HEK293 (cell line): Measurements from ENCODE around the gene PTGES3L.

ENCODE experiments used
- CTCF ChIA-PET: fragments of 350-600 bp; formaldehyde crosslinking; extraction: SDS; loops from one replicate; lab custom pipeline; 2021; ENCODE audit warnings: antibody characterized with exemption; lab: Yijun Ruan, JAX
- POLR2A ChIA-PET: fragments of 300-600 bp; formaldehyde crosslinking; extraction: SDS; loops from one replicate; lab custom pipeline; 2020; ENCODE audit warnings: antibody characterized with exemption, inconsistent platforms; lab: Yijun Ruan, JAX
- H3K27ac ChIP-seq: fragments of 200-500 bp; sonication (Bioruptor generic); 2 replicates; pipeline ENCODE4 v1.5.1; 2014; ENCODE audit warnings: low read depth, low read length, control low read depth, inconsistent platforms; ENCODE audit errors: extremely low read depth
- H3K36me3 ChIP-seq, 2 experiments: fragments of 200-500 bp in 1 of 2; sonication (Bioruptor generic) in 1 of 2; 1 replicate in 1 of 2; 2 replicates in 1 of 2; pipeline ENCODE4 v1.5.1; 2014 to 2017; ENCODE audit warnings: inconsistent platforms in 2 of 2, low read length in 2 of 2; ENCODE audit not compliant: control insufficient read depth in 2 of 2, insufficient read depth in 1 of 2
- H3K4me1 ChIP-seq: fragments of 200-500 bp; sonication (Bioruptor generic); 2 replicates; pipeline ENCODE4 v1.5.1; 2014; ENCODE audit warnings: mild to moderate bottlenecking, low read length, inconsistent platforms; ENCODE audit not compliant: control insufficient read depth, insufficient read depth
- H3K4me3 ChIP-seq: 2 replicates; pipeline ENCODE4 v1.5.1; 2011; ENCODE audit warnings: low read depth, mild to moderate bottlenecking, control low read depth, low read length, moderate library complexity
- H3K9me3 ChIP-seq: fragments of 200-500 bp; sonication (Bioruptor generic); 2 replicates; pipeline ENCODE4 v1.5.1; 2014; ENCODE audit warnings: low read depth, low read length, inconsistent platforms; ENCODE audit not compliant: control insufficient read depth, insufficient read depth
- BCL11B ChIP-seq: fragments of 450-650 bp; formaldehyde crosslinking; IDR thresholded peaks from 2 replicates; pipeline ENCODE4 v1.5.1; 2016; ENCODE audit warnings: low read depth, missing biosample characterization, missing genetic modification characterization
- MYNN ChIP-seq: fragments of 450-650 bp; formaldehyde crosslinking; IDR thresholded peaks from 2 replicates; pipeline ENCODE4 v1.5.1; 2016; ENCODE audit warnings: missing biosample characterization, missing genetic modification characterization, borderline replicate concordance
- RBAK ChIP-seq: fragments of 450-650 bp; formaldehyde crosslinking; IDR thresholded peaks from 2 replicates; pipeline ENCODE4 v1.5.1; 2016; ENCODE audit warnings: missing biosample characterization, missing genetic modification characterization
- SP3 ChIP-seq: fragments of 450-650 bp; formaldehyde crosslinking; IDR thresholded peaks from 2 replicates; pipeline ENCODE4 v1.5.1; 2016; ENCODE audit warnings: missing biosample characterization, missing genetic modification characterization
- ZBTB26 ChIP-seq: fragments of 450-650 bp; formaldehyde crosslinking; optimal IDR thresholded peaks from 2 replicates; pipeline ENCODE3; 2016; ENCODE audit warnings: missing biosample characterization, mild to moderate bottlenecking, missing genetic modification characterization
- ZBTB7A ChIP-seq: fragments of 450-650 bp; formaldehyde crosslinking; IDR thresholded peaks from 2 replicates; pipeline ENCODE4 v1.5.1; 2016; ENCODE audit warnings: low read depth, missing biosample characterization, missing genetic modification characterization
- ZNF140 ChIP-seq: fragments of 450-650 bp; formaldehyde crosslinking; IDR thresholded peaks from 2 replicates; pipeline ENCODE4 v1.5.1; 2016; ENCODE audit warnings: missing biosample characterization, missing genetic modification characterization
- ZNF169 ChIP-seq: fragments of 450-650 bp; formaldehyde crosslinking; IDR thresholded peaks from 2 replicates; pipeline ENCODE4 v1.5.1; 2016; ENCODE audit warnings: missing biosample characterization, missing genetic modification characterization
- ZNF18 ChIP-seq: fragments of 450-650 bp; formaldehyde crosslinking; IDR thresholded peaks from 2 replicates; pipeline ENCODE4 v1.5.1; 2016; ENCODE audit warnings: missing biosample characterization, missing genetic modification characterization
- ZNF2 ChIP-seq: fragments of 450-650 bp; formaldehyde crosslinking; IDR thresholded peaks from 2 replicates; pipeline ENCODE4 v1.5.1; 2016; ENCODE audit warnings: missing biosample characterization, missing genetic modification characterization
- ZNF302 ChIP-seq: fragments of 450-650 bp; formaldehyde crosslinking; IDR thresholded peaks from 2 replicates; pipeline ENCODE4 v1.5.1; 2016; ENCODE audit warnings: missing biosample characterization, missing genetic modification characterization, low read depth
- ZNF394 ChIP-seq: fragments of 450-650 bp; formaldehyde crosslinking; IDR thresholded peaks from 2 replicates; pipeline ENCODE4 v1.5.1; 2016; ENCODE audit warnings: missing biosample characterization, missing genetic modification characterization, mild to moderate bottlenecking, moderate library complexity, borderline replicate concordance
- ZNF510 ChIP-seq: fragments of 450-650 bp; formaldehyde crosslinking; IDR thresholded peaks from 2 replicates; pipeline ENCODE4 v1.5.1; 2018; ENCODE audit warnings: mild to moderate bottlenecking, missing genetic modification characterization, missing biosample characterization; ENCODE audit not compliant: insufficient replicate concordance
- ZNF610 ChIP-seq: fragments of 450-650 bp; formaldehyde crosslinking; IDR thresholded peaks from 2 replicates; pipeline ENCODE4 v1.5.1; 2016; ENCODE audit warnings: missing biosample characterization, missing genetic modification characterization, borderline replicate concordance
- ZNF76 ChIP-seq: fragments of 450-650 bp; formaldehyde crosslinking; IDR thresholded peaks from 2 replicates; pipeline ENCODE4; 2016; ENCODE audit warnings: low read depth, missing biosample characterization, missing genetic modification characterization, borderline replicate concordance
- ZNF768 ChIP-seq: fragments of 450-650 bp; formaldehyde crosslinking; IDR thresholded peaks from 2 replicates; pipeline ENCODE4 v1.5.1; 2018; ENCODE audit warnings: missing biosample characterization, mild to moderate bottlenecking, missing genetic modification characterization
- ZSCAN23 ChIP-seq: fragments of 450-650 bp; formaldehyde crosslinking; IDR thresholded peaks from 2 replicates; pipeline ENCODE4 v1.5.1; 2016; ENCODE audit warnings: missing biosample characterization, missing genetic modification characterization
- ZSCAN30 ChIP-seq: fragments of 450-650 bp; IDR thresholded peaks from 2 replicates; pipeline ENCODE4 v1.5.1; 2018; ENCODE audit warnings: missing biosample characterization, mild to moderate bottlenecking, missing genetic modification characterization, moderate library complexity
- TF ChIP-seq, protein P1 (sequence below): fragments of 450-650 bp; formaldehyde crosslinking; IDR thresholded peaks from 2 replicates; pipeline ENCODE4 v1.5.1; 2016; ENCODE audit warnings: missing biosample characterization, missing genetic modification characterization
- TF ChIP-seq, protein P2 (sequence below): fragments of 450-650 bp; formaldehyde crosslinking; IDR thresholded peaks from 2 replicates; pipeline ENCODE4 v1.5.1; 2016; ENCODE audit warnings: missing biosample characterization, missing genetic modification characterization, borderline replicate concordance
- TF ChIP-seq, protein P3 (sequence below): fragments of 450-650 bp; formaldehyde crosslinking; IDR thresholded peaks from 2 replicates; pipeline ENCODE4 v1.5.1; 2017; ENCODE audit warnings: missing biosample characterization, missing genetic modification characterization

PTGES3L gene

DNA sequence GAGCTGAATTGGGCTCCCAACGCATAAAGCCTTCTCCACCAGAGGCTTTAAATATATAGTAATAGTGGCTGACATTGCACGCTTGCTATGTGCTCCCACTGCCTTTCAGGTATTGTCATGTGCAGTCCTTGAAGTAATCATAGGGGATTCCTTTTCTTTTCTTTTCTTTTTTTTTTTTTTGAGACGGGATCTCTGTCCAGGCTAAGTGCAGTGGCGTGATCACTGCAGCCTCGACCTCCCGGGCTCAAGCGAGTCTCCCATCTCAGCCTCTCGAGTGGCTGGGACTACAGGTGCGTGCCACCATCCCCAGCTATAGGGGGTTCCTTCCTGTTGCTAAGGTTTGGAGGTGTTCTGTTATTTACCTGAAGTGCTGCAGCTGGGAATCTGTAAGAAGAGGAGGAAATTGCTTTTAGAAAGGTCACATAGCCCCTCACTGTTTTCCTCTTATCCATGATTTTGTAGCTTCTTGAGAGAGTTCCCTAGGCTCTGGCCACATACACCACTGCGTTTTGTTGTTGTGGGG is 19.2 kb upstream of the PTGES3L start (continued):
- TF ChIP-seq ZNF610 (tag by site-specific recombination), result no peak
- no peak for TF ChIP-seq ZBTB26 (tag by site-specific recombination)
- TF ChIP-seq, protein P1, sequence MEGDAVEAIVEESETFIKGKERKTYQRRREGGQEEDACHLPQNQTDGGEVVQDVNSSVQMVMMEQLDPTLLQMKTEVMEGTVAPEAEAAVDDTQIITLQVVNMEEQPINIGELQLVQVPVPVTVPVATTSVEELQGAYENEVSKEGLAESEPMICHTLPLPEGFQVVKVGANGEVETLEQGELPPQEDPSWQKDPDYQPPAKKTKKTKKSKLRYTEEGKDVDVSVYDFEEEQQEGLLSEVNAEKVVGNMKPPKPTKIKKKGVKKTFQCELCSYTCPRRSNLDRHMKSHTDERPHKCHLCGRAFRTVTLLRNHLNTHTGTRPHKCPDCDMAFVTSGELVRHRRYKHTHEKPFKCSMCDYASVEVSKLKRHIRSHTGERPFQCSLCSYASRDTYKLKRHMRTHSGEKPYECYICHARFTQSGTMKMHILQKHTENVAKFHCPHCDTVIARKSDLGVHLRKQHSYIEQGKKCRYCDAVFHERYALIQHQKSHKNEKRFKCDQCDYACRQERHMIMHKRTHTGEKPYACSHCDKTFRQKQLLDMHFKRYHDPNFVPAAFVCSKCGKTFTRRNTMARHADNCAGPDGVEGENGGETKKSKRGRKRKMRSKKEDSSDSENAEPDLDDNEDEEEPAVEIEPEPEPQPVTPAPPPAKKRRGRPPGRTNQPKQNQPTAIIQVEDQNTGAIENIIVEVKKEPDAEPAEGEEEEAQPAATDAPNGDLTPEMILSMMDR, result no peak
- no peak for TF ChIP-seq ZNF394 (tag by site-specific recombination)
- no peak for TF ChIP-seq ZSCAN30 (tag by site-specific recombination)
- TF ChIP-seq BCL11B, result no peak

GRCh38 chr17:42997984-42998938 is 18.4 kb upstream of the PTGES3L start, which contains the start of gene RPL27:
TSS of gene RPL27 (plus strand) at chr17:42998419. CDS start at chr17:42998751, 332 bp downstream.
- Histone ChIP-seq H3K36me3 (peaks cover 43 to 55% of the 10 kb centered on the region in 2 experiments), H3K4me3 (peak within 1 kb of the TSS; percentile 64), H3K4me1 (peaks cover 12% of the 10 kb centered on the region), H3K9me3 (no peaks in the 10 kb centered on the region), H3K27ac (peak within 1 kb of the TSS; percentile 99)
- ChIA-PET POLR2A (interaction anchor here (0.6 to 3.4 kb wide), 55 partner anchors 9 to 1187 kb away, joined by 3 to 36 read pairs (median 7); partner anchors contain the start of genes AARSD1, AOC2, AOC3 and ARL4D), CTCF (interaction anchor here (0.5 to 2.5 kb wide), 33 partner anchors 8 to 486 kb away, joined by 3 to 18 read pairs (median 4); partner anchors contain the start of genes AARSD1, AOC2, ARL4D and DHX8)
- TF ChIP-seq ZNF18 (tag by site-specific recombination) (no peak), ZBTB7A (tag by site-specific recombination) (no peak), ZNF768 (tag by site-specific recombination) (no peak; the same call in 1 of the 2 replicates), MYNN (tag by site-specific recombination) (peak; percentile 66), ZNF302 (0 out of 2 replicates have a peak, but pooled peaks have one; percentile 47), ZNF169 (tag by site-specific recombination) (no peak), RBAK (tag by site-specific recombination) (no peak), ZNF76 (tag by site-specific recombination) (peak; percentile 93), ZNF140 (no peak), ZSCAN23 (tag by site-specific recombination) (peak; percentile 93), ZNF510 (tag by site-specific recombination) (no peak), SP3 (tag by site-specific recombination) (peak; percentile 99), ZNF2 (peak; percentile 97), ZNF394 (tag by site-specific recombination) (peak; percentile 97)
- TF ChIP-seq, protein P1, result peak; percentile 94
- TF ChIP-seq, protein P2, sequence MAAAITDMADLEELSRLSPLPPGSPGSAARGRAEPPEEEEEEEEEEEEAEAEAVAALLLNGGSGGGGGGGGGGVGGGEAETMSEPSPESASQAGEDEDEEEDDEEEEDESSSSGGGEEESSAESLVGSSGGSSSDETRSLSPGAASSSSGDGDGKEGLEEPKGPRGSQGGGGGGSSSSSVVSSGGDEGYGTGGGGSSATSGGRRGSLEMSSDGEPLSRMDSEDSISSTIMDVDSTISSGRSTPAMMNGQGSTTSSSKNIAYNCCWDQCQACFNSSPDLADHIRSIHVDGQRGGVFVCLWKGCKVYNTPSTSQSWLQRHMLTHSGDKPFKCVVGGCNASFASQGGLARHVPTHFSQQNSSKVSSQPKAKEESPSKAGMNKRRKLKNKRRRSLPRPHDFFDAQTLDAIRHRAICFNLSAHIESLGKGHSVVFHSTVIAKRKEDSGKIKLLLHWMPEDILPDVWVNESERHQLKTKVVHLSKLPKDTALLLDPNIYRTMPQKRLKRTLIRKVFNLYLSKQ (tag by site-specific recombination), result no peak
- TF ChIP-seq, protein P3, sequence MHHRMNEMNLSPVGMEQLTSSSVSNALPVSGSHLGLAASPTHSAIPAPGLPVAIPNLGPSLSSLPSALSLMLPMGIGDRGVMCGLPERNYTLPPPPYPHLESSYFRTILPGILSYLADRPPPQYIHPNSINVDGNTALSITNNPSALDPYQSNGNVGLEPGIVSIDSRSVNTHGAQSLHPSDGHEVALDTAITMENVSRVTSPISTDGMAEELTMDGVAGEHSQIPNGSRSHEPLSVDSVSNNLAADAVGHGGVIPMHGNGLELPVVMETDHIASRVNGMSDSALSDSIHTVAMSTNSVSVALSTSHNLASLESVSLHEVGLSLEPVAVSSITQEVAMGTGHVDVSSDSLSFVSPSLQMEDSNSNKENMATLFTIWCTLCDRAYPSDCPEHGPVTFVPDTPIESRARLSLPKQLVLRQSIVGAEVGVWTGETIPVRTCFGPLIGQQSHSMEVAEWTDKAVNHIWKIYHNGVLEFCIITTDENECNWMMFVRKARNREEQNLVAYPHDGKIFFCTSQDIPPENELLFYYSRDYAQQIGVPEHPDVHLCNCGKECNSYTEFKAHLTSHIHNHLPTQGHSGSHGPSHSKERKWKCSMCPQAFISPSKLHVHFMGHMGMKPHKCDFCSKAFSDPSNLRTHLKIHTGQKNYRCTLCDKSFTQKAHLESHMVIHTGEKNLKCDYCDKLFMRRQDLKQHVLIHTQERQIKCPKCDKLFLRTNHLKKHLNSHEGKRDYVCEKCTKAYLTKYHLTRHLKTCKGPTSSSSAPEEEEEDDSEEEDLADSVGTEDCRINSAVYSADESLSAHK (tag by site-specific recombination), result peak; percentile 64; the same call in 1 of the 2 replicates
